SU-DHL-6 (cell line): ENCODE measurements around the gene POGLUT3.

Experiments
- H2AFZ ChIP-seq: fragments of 200-600 bp; sonication (generic); 2 replicates; pipeline ENCODE4 v1.6.1; 2014; ENCODE audit warnings: low read depth, mild to moderate bottlenecking, moderate library complexity, mixed read lengths, antibody characterized with exemption, low read length; ENCODE audit not compliant: severe bottlenecking
- H3F3A ChIP-seq: fragments of 200-600 bp; shearing (Covaris generic); 2 replicates; pipeline ENCODE4 v1.6.0; 2016; ENCODE audit warnings: antibody characterized with exemption, mild to moderate bottlenecking; ENCODE audit not compliant: insufficient read depth
- H3K27ac ChIP-seq: fragments of 200-600 bp; sonication (generic); 2 replicates; pipeline ENCODE4 v1.5.1; 2016; ENCODE audit warnings: low read depth, mild to moderate bottlenecking, low read length, moderate library complexity, mixed read lengths
- H3K27me3 ChIP-seq: fragments of 200-600 bp; sonication (generic), shearing (Covaris generic); 2 replicates; pipeline ENCODE4 v1.6.0; 2014; ENCODE audit warnings: mild to moderate bottlenecking, low read length
- H3K36me3 ChIP-seq: fragments of 200-600 bp; sonication (generic); 2 replicates; pipeline ENCODE4 v1.6.1; 2014; ENCODE audit warnings: mild to moderate bottlenecking, low read length, mixed read lengths
- H3K4me2 ChIP-seq: fragments of 300-600, 200-600 bp; shearing (Covaris generic), sonication (generic); 2 replicates; pipeline ENCODE4 v1.6.0; 2014; ENCODE audit warnings: low read length, low read depth, mild to moderate bottlenecking; ENCODE audit not compliant: poor library complexity, severe bottlenecking
- H3K4me3 ChIP-seq: fragments of 200-600 bp; sonication (generic); 2 replicates; pipeline ENCODE4 v1.5.1; 2014; ENCODE audit warnings: antibody characterized with exemption, low read length, mild to moderate bottlenecking, mixed read lengths; ENCODE audit not compliant: insufficient read depth, poor library complexity, severe bottlenecking
- H3K79me2 ChIP-seq: fragments of 200-600 bp; sonication (generic); 2 replicates; pipeline ENCODE4 v1.6.1; 2014; ENCODE audit warnings: mild to moderate bottlenecking, low read length, moderate library complexity; ENCODE audit not compliant: insufficient read depth
- H3K9ac ChIP-seq: fragments of 200-600 bp; sonication (generic); 2 replicates; pipeline ENCODE4 v1.7.0; 2014; ENCODE audit warnings: mild to moderate bottlenecking, low read length
- H3K9me2 ChIP-seq: fragments of 200-600 bp; sonication (generic); replicated peaks from 2 replicates; pipeline ENCODE4 v1.6.1; 2014; ENCODE audit warnings: low read length; ENCODE audit not compliant: insufficient read depth
- H3K9me3 ChIP-seq: fragments of 200-600 bp; sonication (generic); 2 replicates; pipeline ENCODE4 v1.6.1; 2014; ENCODE audit warnings: low read length, mixed read lengths; ENCODE audit not compliant: insufficient read depth
- H4K20me1 ChIP-seq: fragments of 200-600 bp; sonication (generic); 2 replicates; pipeline ENCODE4 v1.6.1; 2014; ENCODE audit warnings: low read depth, mild to moderate bottlenecking, antibody characterized with exemption, low read length, moderate library complexity, mixed read lengths
- CTCF ChIP-seq: fragments of 200-600 bp; sonication (generic); IDR thresholded peaks from one replicate; pipeline ENCODE4 v1.5.1; 2017; ENCODE audit warnings: antibody characterized with exemption, mild to moderate bottlenecking, low read length, moderate library complexity; ENCODE audit not compliant: insufficient read depth, poor library complexity, severe bottlenecking
- EZH2phosphoT487 ChIP-seq: fragments of 200-600 bp; sonication (generic), shearing (Covaris generic); conservative IDR thresholded peaks from 2 replicates; pipeline ENCODE4 v1.6.1; 2018; ENCODE audit warnings: mild to moderate bottlenecking, antibody characterized with exemption, low read length, moderate library complexity, mixed read lengths

POGLUT3 gene

DNA sequence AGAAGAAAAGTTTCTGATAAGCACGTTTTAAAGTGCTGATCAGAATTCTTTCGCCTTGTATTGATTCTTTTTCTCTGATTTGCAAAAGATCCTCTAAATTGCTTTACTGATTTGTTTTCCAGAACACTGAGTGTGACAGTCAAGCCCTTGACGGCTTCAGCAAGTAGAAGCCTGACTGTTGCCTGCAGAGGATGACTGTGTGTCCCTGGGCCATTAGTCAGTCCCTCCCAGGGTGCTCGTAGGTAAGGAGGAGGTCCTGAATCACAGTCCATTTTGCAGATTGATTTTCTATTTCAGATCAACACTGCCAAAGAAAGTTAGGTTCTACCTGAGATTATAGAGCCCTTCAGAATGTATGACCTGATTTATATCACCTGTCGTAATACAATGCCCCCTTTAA is 38.6 kb upstream of the POGLUT3 start:
- TF ChIP-seq CTCF (no peak), EZH2phosphoT487 (no peak)
- Histone ChIP-seq H4K20me1 (no peaks in the 10 kb centered on the region), H3K4me2 (no peak overlapping the region), H3K79me2 (no peaks in the 10 kb centered on the region), H3K27me3 (no peaks in the 10 kb centered on the region), H3K9me3 (no peaks in the 10 kb centered on the region), H3K36me3 (no peaks in the 10 kb centered on the region), H2AFZ (no peak overlapping the region), H3F3A (no peaks in the 10 kb centered on the region), H3K4me3 (no peak overlapping the region), H3K9me2 (no peaks in the 10 kb centered on the region), H3K9ac (no peak overlapping the region), H3K27ac (no peak overlapping the region)

GRCh38 chr11:108535384-108535955 is 37.3 kb upstream of the POGLUT3 start:
- Histone ChIP-seq H4K20me1 (no peaks in the 10 kb centered on the region), H3K27me3 (no peaks in the 10 kb centered on the region), H3K36me3 (no peaks in the 10 kb centered on the region), H3K9ac (no peak overlapping the region), H3K79me2 (no peaks in the 10 kb centered on the region), H3K9me2 (no peaks in the 10 kb centered on the region), H3K4me2 (no peak overlapping the region), H3K27ac (no peak overlapping the region), H3F3A (no peaks in the 10 kb centered on the region), H3K4me3 (no peak overlapping the region), H3K9me3 (no peaks in the 10 kb centered on the region), H2AFZ (no peak overlapping the region)
- TF ChIP-seq CTCF (no peak), EZH2phosphoT487 (no peak)

DNA sequence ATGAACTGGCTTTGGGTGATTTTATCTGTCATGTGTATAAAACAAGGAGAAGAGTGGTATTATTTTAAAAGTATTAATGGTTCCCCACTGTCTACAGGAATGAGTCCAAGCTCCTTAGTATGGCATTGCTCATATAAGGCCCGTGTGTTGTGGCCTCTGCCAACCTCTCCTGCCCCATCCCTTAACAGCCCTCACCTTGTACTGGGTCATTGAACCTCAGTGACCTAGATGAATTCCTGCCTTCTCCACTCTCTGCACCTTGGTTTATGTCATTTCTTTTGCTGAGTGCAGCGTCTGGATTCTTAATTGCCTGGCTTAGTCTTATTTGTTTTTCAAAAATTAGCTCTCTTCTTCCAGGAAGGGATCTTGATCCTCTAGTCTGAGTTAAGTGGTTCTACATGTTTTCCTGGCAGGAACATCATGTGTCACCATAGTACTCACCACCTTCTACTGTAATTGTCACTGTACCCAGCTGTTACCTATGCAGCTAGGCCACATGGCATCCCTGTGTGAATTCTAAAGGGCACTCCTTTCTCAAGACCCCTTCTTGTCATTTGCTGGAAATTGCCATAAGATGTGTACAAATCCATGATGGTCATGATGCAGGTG is 36.2 kb upstream of the POGLUT3 start:
- Histone ChIP-seq H3K9me3 (no peaks in the 10 kb centered on the region), H3K9me2 (no peaks in the 10 kb centered on the region), H3K36me3 (no peaks in the 10 kb centered on the region), H4K20me1 (no peaks in the 10 kb centered on the region), H3K4me2 (no peak overlapping the region), H3K27me3 (no peaks in the 10 kb centered on the region), H3K79me2 (no peaks in the 10 kb centered on the region), H3K9ac (no peak overlapping the region), H3F3A (no peaks in the 10 kb centered on the region), H3K4me3 (no peak overlapping the region), H2AFZ (no peak overlapping the region), H3K27ac (no peak overlapping the region)
- TF ChIP-seq EZH2phosphoT487 (no peak), CTCF (no peak)
